ENCODE measurements around the gene CCDC149. TPM values are rescaled to one million over a fixed set of nuclear protein-coding genes. Genes with fewer than 3 reads are reported as not detected.

The CCDC149 gene
- total and polyA plus RNA-seq, 2 of the 8 experiments (the other 6 are each of a cell fraction or from before 2014, with no cell fraction given): 2.2 to 5.6 TPM

DNA sequence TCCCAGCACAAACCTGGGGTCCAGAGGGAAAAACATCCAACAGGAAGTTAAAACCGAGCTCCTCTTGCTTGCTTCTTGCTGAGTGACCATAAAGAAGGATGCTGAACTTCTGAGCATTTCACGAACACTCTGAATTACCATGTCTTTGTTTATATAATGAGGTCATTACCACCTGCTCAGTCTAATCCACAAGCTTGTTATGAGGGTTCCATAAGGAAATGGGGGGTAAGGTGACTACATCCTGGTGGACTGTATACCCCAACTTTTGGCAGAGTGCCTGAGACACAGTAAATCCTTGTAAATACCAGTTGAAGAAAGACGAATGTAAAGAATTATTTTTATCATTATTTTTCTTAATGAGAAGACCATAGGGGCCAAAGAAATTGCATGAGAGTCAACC, 16.8 kb downstream of the CCDC149 start:
- Histone ChIP-seq H2BK120ac (replicated peaks; ENCODE audit: low read depth, low read length) (no peak overlapping the region), H4K5ac (ENCODE audit: insufficient read length, low read depth, low read length) (no peak overlapping the region), H3K14ac (ENCODE audit: insufficient read length) (no peak overlapping the region), H4K20me1 (replicated peaks in 1 of 2; ENCODE audit: control insufficient read depth in 1 of 2, insufficient read depth in 2 of 2, low read length in 2 of 2) (no peaks in the 10 kb centered on the region), H3K23me2 (ENCODE audit: low read depth, low read length) (peaks cover 3% of the 10 kb centered on the region), H3K27me3 (replicated peaks in 1 of 4; ENCODE audit: control insufficient read depth in 3 of 4, extremely low read depth in 1 of 4, insufficient read depth in 3 of 4, low read length in 3 of 4) (no peaks in the 10 kb centered on the region), H4K91ac (replicated peaks; ENCODE audit: insufficient read length, low read length) (no peak overlapping the region), H3K4ac (replicated peaks; ENCODE audit: insufficient read length, low read depth, low read length) (no peak overlapping the region), H2AK5ac (ENCODE audit: low read depth, low read length) (no peak overlapping the region), H3K9ac (replicated peaks in 1 of 4; ENCODE audit: extremely low read depth in 1 of 4, low read depth in 3 of 4, low read length in 3 of 4) (no peak overlapping the region), H2AFZ (ENCODE audit: low read length) (no peak overlapping the region), H3K27ac (ENCODE audit: low read depth, low read length) (no peak overlapping the region), H3K79me1 (ENCODE audit: low read depth, low read length) (no peaks in the 10 kb centered on the region), H3K4me2 (ENCODE audit: insufficient read depth in 1 of 2, low read depth in 2 of 2, low read length in 2 of 2) (no peak overlapping the region), H3K18ac (ENCODE audit: extremely low read depth, low read length) (no peak overlapping the region), H2BK15ac (ENCODE audit: low read length) (no peak overlapping the region), H2BK5ac (ENCODE audit: low read depth, low read length) (no peak overlapping the region), H4K8ac (ENCODE audit: extremely low read depth, insufficient read depth, low read length) (no peak overlapping the region), H2BK20ac (ENCODE audit: low read length) (no peak overlapping the region), H3K56ac (replicated peaks; ENCODE audit: insufficient read length, low read depth, low read length) (no peak overlapping the region), H3K4me3 (ENCODE audit: extremely low read depth in 1 of 4, insufficient read depth in 2 of 4, low read depth in 3 of 4, low read length in 4 of 4) (no peak overlapping the region), H3K23ac (ENCODE audit: insufficient read length) (no peak overlapping the region), H3K36me3 (ENCODE audit: control insufficient read depth in 2 of 4, insufficient read depth in 4 of 4, low read length in 3 of 4) (no peaks in the 10 kb centered on the region), H3K9me3 (ENCODE audit: insufficient read depth in 2 of 2, low read depth in 1 of 2, low read length in 1 of 2) (no peaks in the 10 kb centered on the region), H2BK12ac (ENCODE audit: low read depth, low read length) (no peak overlapping the region), H3K79me2 (ENCODE audit: control insufficient read depth in 1 of 2, insufficient read depth in 2 of 2, low read length in 2 of 2) (no peaks in the 10 kb centered on the region), H3K4me1 (replicated peaks in 1 of 4; ENCODE audit: control insufficient read depth in 3 of 4, insufficient read depth in 4 of 4, low read length in 3 of 4) (peaks cover 0 to 4% (median 2%) of the 10 kb centered on the region in 4 experiments; a peak in 2 of 7 replicates)
- TF ChIP-seq SIRT6 (IDR thresholded peaks at IDR 0.05; ENCODE audit: low read length) (no peak), NRF1 (IDR thresholded peaks at IDR 0.05; ENCODE audit: low read depth, low read length) (no peak)
- FAIRE-seq: no peak
- ChIA-PET POLR2A (ENCODE audit: partially characterized antibody) (no interaction called here), CTCF (ENCODE audit: partially characterized antibody) (interaction anchor here (1.4 to 2.9 kb wide), 2 partner anchors 88 to 149 kb away, joined by 3 to 8 read pairs; no protein-coding TSS in a partner anchor)
- 76% methylated on average over 3 of the region's 3 CpGs; no CpG with 5 or more reads in 1 of the 2 experiments for WGBS, 2 experiments (ENCODE audit: extremely low coverage in 1 of 2, insufficient coverage in 1 of 2, insufficient read length in 1 of 2, insufficient replicate concordance in 2 of 2, low coverage in 1 of 2, low lambda C conversion rate in 2 of 2, missing lambda C conversion rate in 1 of 2)
- no peak for DNase-seq (ENCODE audit: low read depth in 1 of 2, low spot score in 2 of 2)
